Liver (tissue), 9 donors: Measurements from ENCODE around the gene CTTN. TPM values are rescaled to one million over a fixed set of nuclear protein-coding genes. Genes with fewer than 3 reads are reported as not detected.

Experiments
- DNase-seq: peaks from one replicate; pipeline ENCODE4 v3.0.0-alpha.2; 2017; ENCODE audit warnings: low spot score
- H3K27ac ChIP-seq, 2 donors: one replicate each; pipeline ENCODE4 v1.7.0; 2013; ENCODE audit warnings: inconsistent platforms in 2 of 2, low read length in 2 of 2, control low read depth in 1 of 2, low read depth in 1 of 2, mild to moderate bottlenecking in 1 of 2
- H3K27me3 ChIP-seq, 4 donors: one replicate each; pipeline versions ENCODE4 v1.6.1 to v1.7.0; 2013; ENCODE audit warnings: low read length in 3 of 4, inconsistent platforms in 1 of 4, mild to moderate bottlenecking in 1 of 4, moderate library complexity in 1 of 4; ENCODE audit not compliant: control insufficient read depth in 4 of 4, insufficient read depth in 4 of 4
- H3K36me3 ChIP-seq, 4 donors: one replicate each; pipeline versions ENCODE4 v1.6.1 to v1.7.0; 2013; ENCODE audit warnings: low read length in 3 of 4, mild to moderate bottlenecking in 3 of 4, low read depth in 1 of 4, moderate library complexity in 1 of 4; ENCODE audit not compliant: control insufficient read depth in 4 of 4, insufficient read depth in 3 of 4
- H3K4me1 ChIP-seq, 4 donors: one replicate each; pipeline versions ENCODE4 v1.6.1 to v1.7.0; 2013; ENCODE audit warnings: low read length in 3 of 4, mild to moderate bottlenecking in 3 of 4, moderate library complexity in 1 of 4; ENCODE audit not compliant: control insufficient read depth in 4 of 4, insufficient read depth in 4 of 4
- H3K4me3 ChIP-seq, 3 donors: one replicate each; pipeline versions ENCODE4 v1.6.1 to v1.7.0; 2013; ENCODE audit warnings: low read length in 3 of 3, control low read depth in 1 of 3, low read depth in 1 of 3, mild to moderate bottlenecking in 1 of 3
- H3K9ac ChIP-seq, 2 donors: one replicate each; pipeline ENCODE4 v1.7.0; 2013; ENCODE audit warnings: low read length in 2 of 2, mild to moderate bottlenecking in 2 of 2, moderate library complexity in 2 of 2, control low read depth in 1 of 2, low read depth in 1 of 2
- H3K9me3 ChIP-seq, 4 donors: one replicate each; pipeline versions ENCODE4 v1.6.1 to v1.7.0; 2013; ENCODE audit warnings: low read length in 3 of 4; ENCODE audit not compliant: control insufficient read depth in 4 of 4
- ATF3 ChIP-seq: IDR thresholded peaks from 2 replicates; pipeline ENCODE4 v1.6.1; 2016; ENCODE audit warnings: antibody characterized with exemption
- CTCF ChIP-seq: fragments of 150-350 bp; IDR thresholded peaks from 2 replicates; pipeline ENCODE4 v1.5.1; 2017; ENCODE audit warnings: improper control_type of control experiment, low read depth, low read length; ENCODE audit not compliant: missing input control
- EGR1 ChIP-seq, 2 donors: IDR thresholded peaks; 2 replicates each; pipeline ENCODE4 v1.6.1; 2016 to 2018; ENCODE audit warnings: antibody characterized with exemption in 2 of 2, low read depth in 2 of 2
- FOXA1 ChIP-seq: IDR thresholded peaks from 2 replicates; pipeline ENCODE4 v1.6.1; 2016; ENCODE audit warnings: antibody characterized with exemption
- FOXA2 ChIP-seq: IDR thresholded peaks from 2 replicates; pipeline ENCODE4 v1.6.1; 2016; ENCODE audit warnings: antibody characterized with exemption
- HNF4A ChIP-seq, 2 donors: conservative IDR thresholded peaks; 2 replicates each; pipeline ENCODE4 v1.6.1; 2016; ENCODE audit warnings: antibody characterized with exemption in 2 of 2, mild to moderate bottlenecking in 2 of 2
- HNF4G ChIP-seq: IDR thresholded peaks from 2 replicates; pipeline ENCODE4 v1.6.1; 2016; ENCODE audit warnings: antibody characterized with exemption
- JUND ChIP-seq, 2 donors: IDR thresholded peaks; 2 replicates each; pipeline ENCODE4 v1.6.1; 2016; ENCODE audit warnings: antibody characterized with exemption in 2 of 2
- MAX ChIP-seq: IDR thresholded peaks from 2 replicates; pipeline ENCODE4 v1.6.1; 2016; ENCODE audit warnings: antibody characterized with exemption
- NR2F2 ChIP-seq: IDR thresholded peaks from 2 replicates; pipeline ENCODE4 v1.6.1; 2016; ENCODE audit warnings: antibody characterized with exemption
- RAD21 ChIP-seq, 2 donors: IDR thresholded peaks; 2 replicates each; pipeline ENCODE4 v1.6.1; 2016; ENCODE audit warnings: antibody characterized with exemption in 2 of 2, mild to moderate bottlenecking in 2 of 2
- RXRA ChIP-seq, 2 donors: IDR thresholded peaks; 2 replicates each; pipeline ENCODE4 v1.6.1; 2017 to 2018; ENCODE audit warnings: antibody characterized with exemption in 2 of 2, mild to moderate bottlenecking in 1 of 2
- SP1 ChIP-seq: IDR thresholded peaks from 2 replicates; pipeline ENCODE4 v1.6.1; 2018; ENCODE audit warnings: antibody characterized with exemption, mild to moderate bottlenecking
- TAF1 ChIP-seq: conservative IDR thresholded peaks from 2 replicates; pipeline ENCODE4 v1.6.1; 2016; ENCODE audit warnings: antibody characterized with exemption, mild to moderate bottlenecking
- YY1 ChIP-seq: IDR thresholded peaks from 2 replicates; pipeline ENCODE4 v1.6.1; 2016; ENCODE audit warnings: antibody characterized with exemption, mild to moderate bottlenecking
- ZBTB33 ChIP-seq: IDR thresholded peaks from 2 replicates; pipeline ENCODE4 v1.6.1; 2016; ENCODE audit warnings: antibody characterized with exemption
- WGBS: extraction: QIAGEN DNeasy Blood & Tissue Kit; methylation state at CpG from one replicate; pipeline ENCODE4 v1.1.7; 2013; 5-methylcytosine and 5-hydroxymethylcytosine counted together
- polyA plus RNA-seq, 2 donors: library from polyadenylated mRNA; stranded (reverse) in 1 of 2; unstranded in 1 of 2; fragments of 200-250 nt in 1 of 2; fragments of >200 nt in 1 of 2; fragmentation: Nextera tagmentation in 1 of 2; extraction: Ambion mirVana in 1 of 2; gene quantifications; one replicate each; pipeline versions ENCODE4 v1.2.1 to v1.2.3, GENCODE V29; 2013 to 2015
- total RNA-seq, 2 donors: library from RNA; depleted of rRNA; stranded (reverse); fragments of >200 nt; gene quantifications; one replicate each; pipeline ENCODE4 v1.2.3, GENCODE V29; 2014
- TF ChIP-seq, protein P1 (sequence below): IDR thresholded peaks from 2 replicates; pipeline ENCODE4 v1.6.1; 2016; ENCODE audit warnings: antibody characterized with exemption, mild to moderate bottlenecking
- donor health status: healthy.
- donor health status: healthy.
- donor health status: healthy.
- donor health status: healthy.
- donor health status: healthy.

CTTN gene
- total and polyA plus RNA-seq, 4 donors: 38.7 to 136 (median 45.4) TPM

GRCh38 chr11:70411713-70412452 lies 13.6 kb downstream of the CTTN start:
- H3K27ac ChIP-seq: no peak overlapping the region
- no peaks in the 10 kb centered on the region for H3K9me3 ChIP-seq
- TF ChIP-seq CTCF: no peak
- TF ChIP-seq RXRA (IDR thresholded peaks at IDR 0.05): no peak
- TF ChIP-seq YY1: no peak
- TF ChIP-seq, protein P1, sequence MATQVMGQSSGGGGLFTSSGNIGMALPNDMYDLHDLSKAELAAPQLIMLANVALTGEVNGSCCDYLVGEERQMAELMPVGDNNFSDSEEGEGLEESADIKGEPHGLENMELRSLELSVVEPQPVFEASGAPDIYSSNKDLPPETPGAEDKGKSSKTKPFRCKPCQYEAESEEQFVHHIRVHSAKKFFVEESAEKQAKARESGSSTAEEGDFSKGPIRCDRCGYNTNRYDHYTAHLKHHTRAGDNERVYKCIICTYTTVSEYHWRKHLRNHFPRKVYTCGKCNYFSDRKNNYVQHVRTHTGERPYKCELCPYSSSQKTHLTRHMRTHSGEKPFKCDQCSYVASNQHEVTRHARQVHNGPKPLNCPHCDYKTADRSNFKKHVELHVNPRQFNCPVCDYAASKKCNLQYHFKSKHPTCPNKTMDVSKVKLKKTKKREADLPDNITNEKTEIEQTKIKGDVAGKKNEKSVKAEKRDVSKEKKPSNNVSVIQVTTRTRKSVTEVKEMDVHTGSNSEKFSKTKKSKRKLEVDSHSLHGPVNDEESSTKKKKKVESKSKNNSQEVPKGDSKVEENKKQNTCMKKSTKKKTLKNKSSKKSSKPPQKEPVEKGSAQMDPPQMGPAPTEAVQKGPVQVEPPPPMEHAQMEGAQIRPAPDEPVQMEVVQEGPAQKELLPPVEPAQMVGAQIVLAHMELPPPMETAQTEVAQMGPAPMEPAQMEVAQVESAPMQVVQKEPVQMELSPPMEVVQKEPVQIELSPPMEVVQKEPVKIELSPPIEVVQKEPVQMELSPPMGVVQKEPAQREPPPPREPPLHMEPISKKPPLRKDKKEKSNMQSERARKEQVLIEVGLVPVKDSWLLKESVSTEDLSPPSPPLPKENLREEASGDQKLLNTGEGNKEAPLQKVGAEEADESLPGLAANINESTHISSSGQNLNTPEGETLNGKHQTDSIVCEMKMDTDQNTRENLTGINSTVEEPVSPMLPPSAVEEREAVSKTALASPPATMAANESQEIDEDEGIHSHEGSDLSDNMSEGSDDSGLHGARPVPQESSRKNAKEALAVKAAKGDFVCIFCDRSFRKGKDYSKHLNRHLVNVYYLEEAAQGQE: no peak
- no peak for TF ChIP-seq ZBTB33
- TF ChIP-seq HNF4G: no peak
- no peak for TF ChIP-seq HNF4A (conservative IDR thresholded peaks at IDR 0.05)
- TF ChIP-seq TAF1: no peak
- no peak for TF ChIP-seq FOXA2
- no peak for TF ChIP-seq FOXA1
- no peak for TF ChIP-seq ATF3
- TF ChIP-seq MAX: no peak
- no peak for TF ChIP-seq JUND (IDR thresholded peaks at IDR 0.05)
- no peak for TF ChIP-seq NR2F2
- no peak overlapping the region for H3K4me3 ChIP-seq
- no peak overlapping the region for H3K9ac ChIP-seq
- no peaks in the 10 kb centered on the region for H3K27me3 ChIP-seq
- peaks cover 24 to 87% (median 56%) of the 10 kb centered on the region in 4 donors for H3K36me3 ChIP-seq
- WGBS: 94% methylated on average over 15 of the region's 15 CpGs
- no peak for DNase-seq
- H3K4me1 ChIP-seq: no peaks in the 10 kb centered on the region

- no peaks in the 10 kb centered on the region for H3K9me3 ChIP-seq
- no peak overlapping the region for H3K9ac ChIP-seq
- no peaks in the 10 kb centered on the region for H3K27me3 ChIP-seq
- H3K27ac ChIP-seq: no peak overlapping the region
- no peak for DNase-seq
- no peaks in the 10 kb centered on the region for H3K4me1 ChIP-seq
- no peak overlapping the region for H3K4me3 ChIP-seq
- H3K36me3 ChIP-seq: peaks cover 20 to 84% (median 56%) of the 10 kb centered on the region in 4 donors
- 95% methylated on average over 10 of the region's 10 CpGs for WGBS
- TF ChIP-seq HNF4G (no peak), MAX (no peak), EGR1 (IDR thresholded peaks at IDR 0.05; ENCODE audit: low read depth in 2 of 2) (no peak), NR2F2 (no peak), SP1 (no peak), RAD21 (IDR thresholded peaks at IDR 0.05) (no peak), FOXA2 (no peak), CTCF (no peak), YY1 (no peak), RXRA (IDR thresholded peaks at IDR 0.05) (no peak), FOXA1 (no peak)
- TF ChIP-seq, protein P1: no peak
Observed at GRCh38 chr11:70413151-70413550, 14.8 kb downstream of the CTTN start.
